ENCODE data around the gene DNAAF3.
A peak's percentile ranks its signal among the peaks of the same experiment; 100 is the strongest.

DNAAF3 gene

GRCh38 chr19:55116859-55117662 is 49.4 kb downstream of the DNAAF3 start, which contains the start of gene PPP1R12C (continued):
- TF ChIP-seq ZNF324 (tag by site-specific recombination; IDR thresholded peaks at IDR 0.05) (no peak), ZNF211 (tag by site-specific recombination; IDR thresholded peaks at IDR 0.05; ENCODE audit: low read depth) (no peak), ZNF311 (tag by site-specific recombination; IDR thresholded peaks at IDR 0.05; ENCODE audit: borderline replicate concordance) (no peak), ZNF2 (tag by site-specific recombination; IDR thresholded peaks at IDR 0.05) (no peak), PRDM10 (tag by site-specific recombination; IDR thresholded peaks at IDR 0.05) (peak; percentile 13; the same call in 1 of the 2 replicates), ZNF610 (tag by site-specific recombination; IDR thresholded peaks at IDR 0.05; ENCODE audit: borderline replicate concordance) (no peak)

DNA sequence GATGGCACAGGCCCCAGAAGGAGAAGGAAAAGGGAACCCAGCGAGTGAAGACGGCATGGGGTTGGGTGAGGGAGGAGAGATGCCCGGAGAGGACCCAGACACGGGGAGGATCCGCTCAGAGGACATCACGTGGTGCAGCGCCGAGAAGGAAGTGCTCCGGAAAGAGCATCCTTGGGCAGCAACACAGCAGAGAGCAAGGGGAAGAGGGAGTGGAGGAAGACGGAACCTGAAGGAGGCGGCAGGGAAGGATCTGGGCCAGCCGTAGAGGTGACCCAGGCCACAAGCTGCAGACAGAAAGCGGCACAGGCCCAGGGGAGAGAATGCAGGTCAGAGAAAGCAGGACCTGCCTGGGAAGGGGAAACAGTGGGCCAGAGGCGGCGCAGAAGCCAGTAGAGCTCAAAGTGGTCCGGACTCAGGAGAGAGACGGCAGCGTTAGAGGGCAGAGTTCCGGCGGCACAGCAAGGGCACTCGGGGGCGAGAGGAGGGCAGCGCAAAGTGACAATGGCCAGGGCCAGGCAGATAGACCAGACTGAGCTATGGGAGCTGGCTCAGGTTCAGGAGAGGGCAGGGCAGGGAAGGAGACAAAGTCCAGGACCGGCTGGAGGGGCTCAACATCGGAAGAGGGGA is 50.1 kb downstream of the DNAAF3 start:
- H3K27ac ChIP-seq (ENCODE audit: extremely low read depth, low read depth, low read length): peak overlapping the region; percentile 78; the same call in 1 of the 2 replicates
- H3K9me3 ChIP-seq (ENCODE audit: control insufficient read depth, insufficient read depth, low read depth, low read length): no peaks in the 10 kb centered on the region
- H3K4me1 ChIP-seq (ENCODE audit: control insufficient read depth, insufficient read depth, low read length): peaks cover 18% of the 10 kb centered on the region
- CTCF ChIA-PET: interaction anchor here (0.6 to 4.6 kb wide), 4 partner anchors 17 to 43 kb away, joined by 3 to 26 read pairs (median 5); no protein-coding TSS in a partner anchor
- POLR2A ChIA-PET: interaction anchor here (1.1 to 2.7 kb wide), 9 partner anchors 10 to 489 kb away, joined by 3 to 13 read pairs (median 6); partner anchors contain the start of genes FIZ1, UBE2S and ZNF865
- H3K4me3 ChIP-seq (ENCODE audit: low read depth, low read length): peak overlapping the region; percentile 78
- H3K36me3 ChIP-seq (ENCODE audit: control insufficient read depth in 2 of 2, insufficient read depth in 1 of 2, low read length in 2 of 2): peaks cover 0 to 15% of the 10 kb centered on the region in 2 experiments; a peak in 1 of 3 replicates
- TF ChIP-seq, protein P1, sequence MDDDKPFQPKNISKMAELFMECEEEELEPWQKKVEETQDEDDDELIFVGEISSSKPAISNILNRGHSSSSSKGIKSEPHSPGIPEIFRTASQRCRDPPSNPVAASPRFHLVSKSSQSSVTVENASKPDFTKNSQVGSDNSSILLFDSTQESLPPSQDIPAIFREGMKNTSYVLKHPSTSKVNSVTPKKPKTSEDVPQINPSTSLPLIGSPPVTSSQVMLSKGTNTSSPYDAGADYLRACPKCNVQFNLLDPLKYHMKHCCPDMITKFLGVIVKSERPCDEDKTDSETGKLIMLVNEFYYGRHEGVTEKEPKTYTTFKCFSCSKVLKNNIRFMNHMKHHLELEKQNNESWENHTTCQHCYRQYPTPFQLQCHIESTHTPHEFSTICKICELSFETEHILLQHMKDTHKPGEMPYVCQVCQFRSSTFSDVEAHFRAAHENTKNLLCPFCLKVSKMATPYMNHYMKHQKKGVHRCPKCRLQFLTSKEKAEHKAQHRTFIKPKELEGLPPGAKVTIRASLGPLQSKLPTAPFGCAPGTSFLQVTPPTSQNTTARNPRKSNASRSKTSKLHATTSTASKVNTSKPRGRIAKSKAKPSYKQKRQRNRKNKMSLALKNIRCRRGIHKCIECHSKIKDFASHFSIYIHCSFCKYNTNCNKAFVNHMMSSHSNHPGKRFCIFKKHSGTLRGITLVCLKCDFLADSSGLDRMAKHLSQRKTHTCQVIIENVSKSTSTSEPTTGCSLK (tag by site-specific recombination; IDR thresholded peaks at IDR 0.05): no peak
- no peak for TF ChIP-seq ZBTB21 (tag by site-specific recombination; IDR thresholded peaks at IDR 0.05)
- TF ChIP-seq ZNF354C (tag by site-specific recombination; IDR thresholded peaks at IDR 0.05; ENCODE audit: borderline replicate concordance, low read depth): no peak
- TF ChIP-seq ZNF175 (tag by site-specific recombination; IDR thresholded peaks at IDR 0.05): no peak
- no peak for TF ChIP-seq ZNF132 (tag by site-specific recombination; IDR thresholded peaks at IDR 0.05; ENCODE audit: borderline replicate concordance)
- TF ChIP-seq ZXDB (tag by site-specific recombination; IDR thresholded peaks at IDR 0.05): 0 out of 2 replicates have a peak, but pooled peaks have one; percentile 22
- no peak for TF ChIP-seq ZNF555 (tag by site-specific recombination; conservative IDR thresholded peaks at IDR 0.05)
- TF ChIP-seq ZNF558 (tag by site-specific recombination; IDR thresholded peaks at IDR 0.05): no peak
- TF ChIP-seq, protein P2, sequence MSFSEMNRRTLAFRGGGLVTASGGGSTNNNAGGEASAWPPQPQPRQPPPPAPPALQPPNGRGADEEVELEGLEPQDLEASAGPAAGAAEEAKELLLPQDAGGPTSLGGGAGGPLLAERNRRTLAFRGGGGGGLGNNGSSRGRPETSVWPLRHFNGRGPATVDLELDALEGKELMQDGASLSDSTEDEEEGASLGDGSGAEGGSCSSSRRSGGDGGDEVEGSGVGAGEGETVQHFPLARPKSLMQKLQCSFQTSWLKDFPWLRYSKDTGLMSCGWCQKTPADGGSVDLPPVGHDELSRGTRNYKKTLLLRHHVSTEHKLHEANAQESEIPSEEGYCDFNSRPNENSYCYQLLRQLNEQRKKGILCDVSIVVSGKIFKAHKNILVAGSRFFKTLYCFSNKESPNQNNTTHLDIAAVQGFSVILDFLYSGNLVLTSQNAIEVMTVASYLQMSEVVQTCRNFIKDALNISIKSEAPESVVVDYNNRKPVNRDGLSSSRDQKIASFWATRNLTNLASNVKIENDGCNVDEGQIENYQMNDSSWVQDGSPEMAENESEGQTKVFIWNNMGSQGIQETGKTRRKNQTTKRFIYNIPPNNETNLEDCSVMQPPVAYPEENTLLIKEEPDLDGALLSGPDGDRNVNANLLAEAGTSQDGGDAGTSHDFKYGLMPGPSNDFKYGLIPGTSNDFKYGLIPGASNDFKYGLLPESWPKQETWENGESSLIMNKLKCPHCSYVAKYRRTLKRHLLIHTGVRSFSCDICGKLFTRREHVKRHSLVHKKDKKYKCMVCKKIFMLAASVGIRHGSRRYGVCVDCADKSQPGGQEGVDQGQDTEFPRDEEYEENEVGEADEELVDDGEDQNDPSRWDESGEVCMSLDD (tag by site-specific recombination; IDR thresholded peaks at IDR 0.05): 0 out of 2 replicates have a peak, but pooled peaks have one; percentile 6
- no peak for TF ChIP-seq TCF7L2 (IDR thresholded peaks at IDR 0.05; ENCODE audit: borderline replicate concordance, low read depth, low read length)
- TF ChIP-seq GLI4 (tag by site-specific recombination; IDR thresholded peaks at IDR 0.05): no peak; the same call in 1 of the 2 replicates
- TF ChIP-seq ZSCAN30 (tag by site-specific recombination; IDR thresholded peaks at IDR 0.05): no peak
- TF ChIP-seq, protein P3, sequence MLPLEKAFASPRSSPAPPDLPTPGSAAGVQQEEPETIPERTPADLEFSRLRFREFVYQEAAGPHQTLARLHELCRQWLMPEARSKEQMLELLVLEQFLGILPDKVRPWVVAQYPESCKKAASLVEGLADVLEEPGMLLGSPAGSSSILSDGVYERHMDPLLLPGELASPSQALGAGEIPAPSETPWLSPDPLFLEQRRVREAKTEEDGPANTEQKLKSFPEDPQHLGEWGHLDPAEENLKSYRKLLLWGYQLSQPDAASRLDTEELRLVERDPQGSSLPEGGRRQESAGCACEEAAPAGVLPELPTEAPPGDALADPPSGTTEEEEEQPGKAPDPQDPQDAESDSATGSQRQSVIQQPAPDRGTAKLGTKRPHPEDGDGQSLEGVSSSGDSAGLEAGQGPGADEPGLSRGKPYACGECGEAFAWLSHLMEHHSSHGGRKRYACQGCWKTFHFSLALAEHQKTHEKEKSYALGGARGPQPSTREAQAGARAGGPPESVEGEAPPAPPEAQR (tag by site-specific recombination; IDR thresholded peaks at IDR 0.05): no peak
- TF ChIP-seq ZSCAN16 (tag by site-specific recombination; IDR thresholded peaks at IDR 0.05): no peak

Data from HEK293 (cell line).